Gastroesophageal sphincter (tissue), 3 donors: ENCODE data around the gene ARHGAP22.

ENCODE experiments used
- CTCF ChIP-seq, 4 experiments: fragments of 200-600 bp in 2 of 4; fragments of 450-650 bp in 2 of 4; sonication (generic) in 1 of 4; IDR thresholded peaks; one replicate each; pipeline ENCODE4 v1.5.1; 2017 to 2019; ENCODE audit warnings: antibody characterized with exemption in 4 of 4, mild to moderate bottlenecking in 2 of 4, moderate library complexity in 2 of 4
- POLR2A ChIP-seq, 2 donors: fragments of 450-650 bp; IDR thresholded peaks; one replicate each; pipeline ENCODE4 v1.6.1; 2017; ENCODE audit warnings: antibody characterized with exemption in 2 of 2, mild to moderate bottlenecking in 2 of 2, moderate library complexity in 1 of 2

GRCh38 chr10:48469516-48470020 is 135.3 kb downstream of the ARHGAP22 start:
- TF ChIP-seq CTCF (IDR thresholded peaks at IDR 0.05) (no peak), POLR2A (IDR thresholded peaks at IDR 0.05) (no peak)
